A549 (cell line): ENCODE measurements around the gene NTN1. TPM values are rescaled to one million over a fixed set of nuclear protein-coding genes. Genes with fewer than 3 reads are reported as not detected.

Experiments used
- ATAC-seq, 2 experiments: fragments of 200-7000 bp in 1 of 2; fragments of >200 bp in 1 of 2; cut with Nextera tagmentation in 1 of 2; cut with Tn5 transposase in 1 of 2; 3 replicates each; pipeline versions ENCODE4 v1.8.0 to v1.9.1; 2018 to 2020; ENCODE audit warnings: mild to moderate bottlenecking in 1 of 2, moderate library complexity in 1 of 2
- CTCF ChIA-PET: fragments of 300-600 bp; sonication (Branson Sonifier 250); formaldehyde crosslinking; extraction: SDS; loops from one replicate; lab custom pipeline; 2021; ENCODE audit warnings: antibody characterized with exemption, inconsistent platforms; lab: Yijun Ruan, JAX
- POLR2A ChIA-PET: fragments of 350-600 bp; formaldehyde crosslinking; extraction: SDS; loops from one replicate; lab custom pipeline; 2021; ENCODE audit warnings: antibody characterized with exemption, inconsistent platforms; lab: Yijun Ruan, JAX
- DNase-seq, 2 experiments: peaks; one replicate each; pipeline versions ENCODE4 v3.0.0 to v3.0.0-alpha.2; 2011 to 2016; ENCODE audit warnings: low read depth in 1 of 2, low spot score in 1 of 2
- FAIRE-seq: peaks from 2 replicates; lab custom pipeline; 2011; peaks lifted over from hg19 to GRCh38; lab: Jason Lieb, UNC
- H3K27ac ChIP-seq, 2 experiments: fragments of >200 bp; sonication (Bioruptor Twin); formaldehyde crosslinking; 3 replicates each; pipeline ENCODE4 v1.5.1; 2016 to 2017
- H3K4me1 ChIP-seq: fragments of >200 bp; sonication (Bioruptor Twin); formaldehyde crosslinking; 3 replicates; pipeline ENCODE4 v1.6.1; 2016
- H3K4me2 ChIP-seq: fragments of >200 bp; sonication (Bioruptor Twin); formaldehyde crosslinking; 3 replicates; pipeline ENCODE4 v1.6.1; 2016
- H3K4me3 ChIP-seq: fragments of >200 bp; sonication (Bioruptor Twin); formaldehyde crosslinking; 3 replicates; pipeline ENCODE4 v1.5.1; 2016
- H3K9me3 ChIP-seq: fragments of >200 bp; sonication (Bioruptor Twin); formaldehyde crosslinking; 3 replicates; pipeline ENCODE4 v1.6.1; 2016
- BCL3 ChIP-seq: fragments of >200 bp; sonication (Bioruptor Twin); formaldehyde crosslinking; IDR thresholded peaks from 3 replicates; pipeline ENCODE4 v1.6.1; 2016
- BHLHE40 ChIP-seq: IDR thresholded peaks from 2 replicates; pipeline ENCODE4 v1.6.1; 2012; ENCODE audit warnings: low read depth, low read length, inconsistent platforms
- CBX2 ChIP-seq: fragments of 200-600 bp; sonication (generic); IDR thresholded peaks from 2 replicates; pipeline ENCODE4 v1.6.1; 2016; ENCODE audit warnings: low read depth, mild to moderate bottlenecking, borderline replicate concordance
- FOSB ChIP-seq: fragments of 250-450 bp; sonication (Bioruptor Pico); IDR thresholded peaks from 2 replicates; pipeline ENCODE4 v1.5.0; 2020; ENCODE audit warnings: mild to moderate bottlenecking, moderate library complexity
- FOSL2 ChIP-seq, 2 experiments: fragments of 450-650 bp in 1 of 2; fragments of >200 bp in 1 of 2; sonication (Bioruptor Twin) in 1 of 2; formaldehyde crosslinking; IDR thresholded peaks; 2 replicates each; pipeline versions ENCODE4 v1.5.0 to v1.6.1; 2016 to 2020; ENCODE audit warnings: mild to moderate bottlenecking in 1 of 2, moderate library complexity in 1 of 2
- FOXS1 ChIP-seq: fragments of 250-450 bp; sonication (Bioruptor Pico); IDR thresholded peaks from 2 replicates; pipeline ENCODE4 v1.5.0; 2020; ENCODE audit warnings: mild to moderate bottlenecking, moderate library complexity
- HDAC2 ChIP-seq: fragments of 200-600 bp; sonication (generic); IDR thresholded peaks from 2 replicates; pipeline ENCODE4 v1.6.1; 2016
- HOXA7 ChIP-seq: fragments of 250-450 bp; sonication (Bioruptor Pico); IDR thresholded peaks from 2 replicates; pipeline ENCODE4 v1.5.0; 2020; ENCODE audit warnings: mild to moderate bottlenecking, moderate library complexity
- HOXB5 ChIP-seq: fragments of 250-450 bp; sonication (Bioruptor Pico); IDR thresholded peaks from 2 replicates; pipeline ENCODE4 v1.5.0; 2020; ENCODE audit warnings: mild to moderate bottlenecking, moderate library complexity
- JUN ChIP-seq, 2 experiments: fragments of >200 bp; sonication (Bioruptor Twin); formaldehyde crosslinking; IDR thresholded peaks; 2 replicates in 1 of 2; 3 replicates in 1 of 2; pipeline ENCODE4 v1.6.1; 2016 to 2017
- KDM1A ChIP-seq: fragments of 200-600 bp; sonication (generic); IDR thresholded peaks from 2 replicates; pipeline ENCODE4 v1.6.1; 2016; ENCODE audit warnings: low read depth, mild to moderate bottlenecking
- KDM5A ChIP-seq: fragments of 200-600 bp; sonication (generic); IDR thresholded peaks from 2 replicates; pipeline ENCODE4 v1.6.1; 2016; ENCODE audit warnings: antibody characterized with exemption, mild to moderate bottlenecking
- MAFK ChIP-seq: fragments of 450-650 bp; IDR thresholded peaks from 2 replicates; pipeline ENCODE4 v1.6.1; 2014; ENCODE audit not compliant: partially characterized antibody
- NFE2L2 ChIP-seq: fragments of 150-350 bp; conservative IDR thresholded peaks from 2 replicates; pipeline ENCODE4 v1.6.1; 2014; ENCODE audit warnings: low read length
- NR3C1 ChIP-seq: fragments of >200 bp; sonication (Bioruptor Twin); formaldehyde crosslinking; IDR thresholded peaks from 3 replicates; pipeline ENCODE4 v1.6.1; 2017
- PHF8 ChIP-seq: fragments of 200-600 bp; sonication (generic); IDR thresholded peaks from 2 replicates; pipeline ENCODE4 v1.6.1; 2016; ENCODE audit warnings: low read depth, mild to moderate bottlenecking, antibody characterized with exemption, moderate library complexity, borderline replicate concordance
- POLR2AphosphoS2 ChIP-seq: conservative IDR thresholded peaks from 2 replicates; pipeline ENCODE4 v1.6.1; 2012; ENCODE audit warnings: low read length, improper control_type of control experiment, inconsistent platforms
- RAD21 ChIP-seq, 2 experiments: fragments of >200 bp in 1 of 2; sonication (Bioruptor Twin) in 1 of 2; formaldehyde crosslinking in 1 of 2; IDR thresholded peaks in 1 of 2; conservative IDR thresholded peaks in 1 of 2; 2 replicates in 1 of 2; 3 replicates in 1 of 2; pipeline ENCODE4 v1.6.1; 2012 to 2018; ENCODE audit warnings: inconsistent platforms in 1 of 2
- RARB ChIP-seq: fragments of 250-450 bp; sonication (Bioruptor Pico); IDR thresholded peaks from 2 replicates; pipeline ENCODE4 v1.8.0; 2021; ENCODE audit warnings: mild to moderate bottlenecking, moderate library complexity
- RCOR1 ChIP-seq: fragments of 150-350 bp; IDR thresholded peaks from 2 replicates; pipeline ENCODE4 v1.6.1; 2014; ENCODE audit warnings: antibody characterized with exemption, low read length, low read depth
- SREBF2 ChIP-seq: fragments of 450-650 bp; IDR thresholded peaks from 2 replicates; pipeline ENCODE4 v1.6.1; 2014; ENCODE audit warnings: mild to moderate bottlenecking, moderate library complexity
- TFCP2L1 ChIP-seq: fragments of 250-450 bp; sonication (Bioruptor Pico); IDR thresholded peaks from 2 replicates; pipeline ENCODE4 v1.5.0; 2021; ENCODE audit warnings: mild to moderate bottlenecking
- TP53 ChIP-seq: fragments of 250-450 bp; sonication (Bioruptor Pico); IDR thresholded peaks from 2 replicates; pipeline ENCODE4 v1.5.0; 2021; ENCODE audit warnings: mild to moderate bottlenecking, moderate library complexity
- USF2 ChIP-seq: fragments of 450-650 bp; IDR thresholded peaks from 2 replicates; pipeline ENCODE4 v1.6.1; 2014; ENCODE audit warnings: antibody characterized with exemption
- ZC3H11A ChIP-seq: fragments of 450-650 bp; IDR thresholded peaks from 2 replicates; pipeline ENCODE4 v1.6.1; 2014; ENCODE audit warnings: antibody characterized with exemption, mild to moderate bottlenecking
- ZFP36 ChIP-seq: fragments of 450-650 bp; IDR thresholded peaks from 2 replicates; pipeline ENCODE4 v1.6.1; 2014; ENCODE audit warnings: borderline replicate concordance; ENCODE audit not compliant: partially characterized antibody
- ZNF302 ChIP-seq: fragments of 250-450 bp; sonication (Bioruptor Pico); IDR thresholded peaks from 2 replicates; pipeline ENCODE4 v1.9.0; 2021; ENCODE audit warnings: inconsistent platforms, mild to moderate bottlenecking, moderate library complexity
- WGBS: methylation state at CpG from one replicate; pipeline ENCODE4 v1.1.6; 2017; ENCODE audit errors: missing lambda C conversion rate; 5-methylcytosine and 5-hydroxymethylcytosine counted together
- polyA plus RNA-seq, 4 experiments: library from polyadenylated mRNA; depleted of rRNA in 3 of 4; stranded (reverse); fragments of >200 nt; fragmentation: RNase III in 1 of 4; extraction: RNeasy Plus Mini Kit Qiagen cat#74134 plus additional on column Dnase treatment in 1 of 4; gene quantifications; 2 replicates in 3 of 4; 3 replicates in 1 of 4; pipeline ENCODE4 v1.2.3, GENCODE V29; 2011 to 2017

Gene NTN1
- polyA plus RNA-seq, 2 of the 4 experiments (the other 2 are of a cell fraction) = 0.12 to 0.13 TPM

- FAIRE-seq (no peak), ATAC-seq (no peak), DNase-seq (no peak)
- Histone ChIP-seq H3K9me3 (no peaks in the 10 kb centered on the region), H3K27ac (no peak overlapping the region), H3K4me1 (peaks cover 11% of the 10 kb centered on the region; the same call in 2 of the 3 replicates), H3K4me2 (no peak overlapping the region), H3K4me3 (no peak overlapping the region)
- 41% methylated on average over 4 of the region's 4 CpGs for WGBS
- CTCF ChIA-PET = interaction anchor here (0.6 to 1.2 kb wide), 3 partner anchors 12 to 482 kb away, joined by 3 read pairs; no protein-coding TSS in a partner anchor
- POLR2A ChIA-PET = no interaction called here
- TF ChIP-seq FOXS1 (CRISPR knock-in tag) (no peak), TP53 (CRISPR knock-in tag) (no peak), NR3C1 (no peak), KDM1A (no peak), NFE2L2 (no peak), BCL3 (no peak), POLR2AphosphoS2 (no peak), RARB (CRISPR knock-in tag) (no peak), TFCP2L1 (CRISPR knock-in tag) (no peak), HDAC2 (no peak), BHLHE40 (no peak)
These were observed 214.0 kb downstream of the NTN1 start for GRCh38 chr17:9235346-9235745.

- Histone ChIP-seq H3K27ac (no peak overlapping the region), H3K9me3 (no peaks in the 10 kb centered on the region), H3K4me2 (no peak overlapping the region), H3K4me3 (no peak overlapping the region), H3K4me1 (peaks cover 14% of the 10 kb centered on the region; the same call in 2 of the 3 replicates)
- FAIRE-seq (no peak), ATAC-seq (no peak), DNase-seq (no peak)
- WGBS = 78% methylated on average over 7 of the region's 7 CpGs
- ChIA-PET POLR2A (no interaction called here), CTCF (interaction anchor here (1.1 to 1.2 kb wide), 2 partner anchors 13 to 286 kb away, joined by 3 read pairs; no protein-coding TSS in a partner anchor)
- TF ChIP-seq USF2 (no peak), MAFK (no peak), ZC3H11A (no peak), BCL3 (no peak), ZNF302 (CRISPR knock-in tag) (no peak), RAD21 (conservative IDR thresholded peaks at IDR 0.05 in 1 of 2, IDR thresholded peaks at IDR 0.05 in 1 of 2) (no peak), HOXB5 (no peak), FOSL2 (IDR thresholded peaks at IDR 0.05) (no peak), FOSL2 (CRISPR knock-in tag; IDR thresholded peaks at IDR 0.05) (no peak), NR3C1 (no peak), JUN (IDR thresholded peaks at IDR 0.05) (no peak), ZFP36 (no peak), BHLHE40 (no peak), FOXS1 (CRISPR knock-in tag) (no peak), KDM5A (no peak), FOSB (CRISPR knock-in tag) (no peak), SREBF2 (no peak), RCOR1 (no peak), CBX2 (no peak), HOXA7 (CRISPR knock-in tag) (no peak), PHF8 (no peak)
These were observed 215.2 kb downstream of the NTN1 start for GRCh38 chr17:9236286-9237052.
